ENCODE data around the gene DRD1.
"Not testable (repeated sequence)": the region's sequence is repeated elsewhere in the genome, so short reads cannot be mapped to it uniquely, and the experiment has no call there.

DRD1 gene

DNA sequence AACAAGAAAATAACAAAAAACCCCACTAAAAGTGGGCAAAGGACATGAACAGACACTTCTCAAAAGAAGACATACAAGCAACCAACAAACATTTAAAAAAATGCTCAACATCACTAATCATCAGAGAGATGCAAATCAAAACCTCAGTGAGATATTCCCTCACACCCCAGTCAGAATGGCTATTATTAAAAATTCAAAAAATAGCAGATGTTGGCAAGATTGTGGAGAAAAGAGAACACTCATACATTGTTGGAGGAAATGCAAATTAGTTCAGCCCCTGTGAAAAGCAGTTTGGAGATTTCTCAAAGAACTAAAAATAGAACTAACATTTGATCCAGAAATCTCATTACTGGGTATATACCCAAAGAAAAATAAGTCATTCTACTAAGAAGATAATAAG is 19.4 kb downstream of the DRD1 start:
- not testable (repeated sequence) for DNase-seq (ENCODE audit: low read depth)

- DNase-seq (ENCODE audit: low read depth) = no peak
Measured at GRCh38 chr5:175422058-175422457, 21.9 kb downstream of the DRD1 start.

DNA sequence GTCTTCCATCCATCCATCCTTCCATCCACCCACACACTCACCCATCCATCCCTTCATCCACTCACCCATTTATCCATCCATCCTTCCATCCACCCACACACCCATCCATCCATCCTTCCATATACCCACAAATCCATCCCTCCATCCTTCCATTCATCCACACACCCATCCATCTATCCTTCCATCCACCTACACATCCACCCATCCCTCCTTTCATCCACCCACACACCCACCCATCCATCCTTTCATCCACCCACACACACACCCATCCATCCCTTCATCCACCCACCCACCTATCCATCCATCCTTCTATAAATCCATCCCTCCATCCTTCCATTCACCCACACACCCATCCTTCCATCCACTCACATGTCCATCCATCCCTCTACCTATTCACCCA is 23.6 kb downstream of the DRD1 start:
- DNase-seq (ENCODE audit: low read depth) = no peak

DNA sequence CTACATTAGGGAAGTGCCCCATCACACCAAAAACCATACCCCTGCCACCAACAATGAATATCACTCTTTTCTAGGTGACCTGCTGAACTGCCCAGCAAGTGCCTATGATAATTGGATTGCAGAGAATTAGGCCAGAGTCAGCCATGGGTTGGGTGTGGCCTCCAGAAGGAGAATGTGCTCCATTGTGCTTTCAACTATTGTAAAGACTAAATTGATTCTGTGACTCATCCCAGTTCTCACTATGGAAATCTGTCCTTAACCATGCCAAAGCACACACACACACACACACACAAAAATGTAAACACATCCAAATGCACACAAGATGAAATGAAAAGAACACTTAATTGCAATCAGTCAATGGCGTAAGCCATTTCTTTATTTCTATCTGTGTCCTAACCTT is 25.7 kb downstream of the DRD1 start:
- no peak for DNase-seq (ENCODE audit: low read depth)

GRCh38 chr5:175417384-175417783 is 26.6 kb downstream of the DRD1 start:
- no peak for DNase-seq (ENCODE audit: low read depth)

- no peak for DNase-seq (ENCODE audit: low read depth)
Measured at GRCh38 chr5:175415303-175415702, 28.7 kb downstream of the DRD1 start.

- DNase-seq (ENCODE audit: low read depth) = no peak
Measured at GRCh38 chr5:175410926-175411325, 33.1 kb downstream of the DRD1 start.

DNA sequence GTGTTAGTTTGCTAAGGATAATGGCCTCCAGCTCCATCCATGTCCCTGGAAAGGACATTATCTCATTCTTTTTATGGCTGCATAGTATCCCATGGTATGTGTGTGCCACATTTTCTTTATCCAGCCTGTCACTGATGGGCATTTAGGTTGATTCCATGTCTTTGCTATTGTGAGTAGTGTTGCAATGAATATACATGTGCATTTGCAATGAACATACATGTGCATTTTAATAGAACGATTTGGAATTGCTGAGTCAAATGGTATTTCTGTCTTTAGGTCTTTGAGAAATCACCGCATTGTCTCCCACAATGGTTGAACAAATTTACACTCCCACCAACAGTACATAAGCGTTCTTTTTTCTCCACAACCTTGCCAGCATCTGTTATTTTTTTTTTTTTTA is 37.7 kb downstream of the DRD1 start:
- no peak for DNase-seq (ENCODE audit: low read depth)

DNA sequence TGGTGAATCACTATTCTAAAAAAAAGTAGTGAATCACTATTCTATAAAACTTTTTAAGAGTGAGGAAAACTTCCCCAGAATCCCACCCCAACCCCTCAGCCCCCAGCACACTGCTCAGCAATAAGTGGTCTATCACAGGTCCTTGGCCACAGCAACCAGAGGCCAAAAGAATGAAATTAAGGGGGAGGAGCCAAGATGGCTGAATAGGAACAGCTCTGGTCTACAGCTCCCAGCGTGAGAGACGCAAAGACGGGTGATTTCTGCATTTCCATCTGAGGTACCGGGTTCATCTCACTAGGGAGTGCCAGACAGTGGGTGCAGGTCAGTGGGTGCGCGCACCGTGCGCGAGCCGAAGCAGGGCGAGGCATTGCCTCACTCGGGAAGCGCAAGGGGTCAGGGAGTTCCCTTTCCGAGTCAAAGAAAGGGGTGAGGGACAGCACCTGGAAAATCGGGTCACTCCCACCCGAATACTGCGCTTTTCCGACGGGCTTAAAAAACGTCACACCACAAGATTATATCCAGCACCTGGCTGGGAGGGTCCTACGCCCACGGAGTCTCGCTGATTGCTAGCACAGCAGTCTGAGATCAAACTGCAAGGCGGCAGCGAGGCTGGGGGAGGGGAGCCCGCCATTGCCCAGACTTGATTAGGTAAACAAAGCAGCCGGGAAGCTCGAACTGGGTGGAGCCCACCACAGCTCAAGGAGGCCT is 46.2 kb downstream of the DRD1 start:
- not testable (repeated sequence) for DNase-seq (ENCODE audit: low read depth)

GRCh38 chr5:175395430-175395829 is 48.6 kb downstream of the DRD1 start:
- not testable (repeated sequence) for DNase-seq (ENCODE audit: low read depth)

- DNase-seq (ENCODE audit: low read depth) = no peak
Measured at GRCh38 chr5:175394601-175395000, 49.4 kb downstream of the DRD1 start.

DNA sequence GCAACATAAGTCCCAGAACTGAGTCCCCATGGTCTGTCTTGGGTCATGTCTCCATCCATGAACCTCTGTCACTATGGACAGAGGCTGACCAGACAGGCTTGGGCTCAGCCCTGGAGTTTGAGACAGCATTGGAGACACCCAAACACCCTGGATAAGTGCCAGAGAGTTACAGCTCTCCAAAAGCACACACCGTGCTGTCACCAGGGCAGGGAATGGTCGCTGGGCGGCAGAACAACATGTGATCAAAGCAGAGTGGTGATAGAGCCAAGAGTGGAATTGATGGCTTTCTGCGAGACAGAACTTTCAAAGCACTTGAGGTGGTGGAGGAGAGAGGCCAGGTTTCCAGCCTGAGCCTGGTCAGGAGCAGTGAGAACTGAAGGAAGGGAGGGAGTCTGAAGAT is 50.1 kb downstream of the DRD1 start:
- no peak for DNase-seq (ENCODE audit: low read depth)

DNA sequence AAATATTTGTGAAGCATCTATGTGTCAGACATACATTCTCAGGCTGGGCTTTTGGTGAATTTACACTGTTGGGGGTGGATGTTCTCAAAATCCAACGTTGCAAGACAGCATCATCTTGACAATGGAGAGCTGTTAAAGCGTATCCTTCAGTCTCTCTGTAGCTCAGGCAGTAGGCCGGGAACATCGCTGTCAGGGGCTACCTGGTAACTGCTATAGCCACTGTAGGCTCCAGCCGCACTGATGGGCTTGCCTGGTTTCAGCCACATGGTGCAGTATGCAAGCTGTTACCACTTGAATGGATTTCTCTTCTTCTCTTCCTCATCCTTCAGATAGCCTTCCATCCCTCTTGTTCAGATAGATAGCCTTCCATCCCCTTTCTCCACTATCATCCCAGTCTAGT is 51.7 kb downstream of the DRD1 start:
- no peak for DNase-seq (ENCODE audit: low read depth)

DNA sequence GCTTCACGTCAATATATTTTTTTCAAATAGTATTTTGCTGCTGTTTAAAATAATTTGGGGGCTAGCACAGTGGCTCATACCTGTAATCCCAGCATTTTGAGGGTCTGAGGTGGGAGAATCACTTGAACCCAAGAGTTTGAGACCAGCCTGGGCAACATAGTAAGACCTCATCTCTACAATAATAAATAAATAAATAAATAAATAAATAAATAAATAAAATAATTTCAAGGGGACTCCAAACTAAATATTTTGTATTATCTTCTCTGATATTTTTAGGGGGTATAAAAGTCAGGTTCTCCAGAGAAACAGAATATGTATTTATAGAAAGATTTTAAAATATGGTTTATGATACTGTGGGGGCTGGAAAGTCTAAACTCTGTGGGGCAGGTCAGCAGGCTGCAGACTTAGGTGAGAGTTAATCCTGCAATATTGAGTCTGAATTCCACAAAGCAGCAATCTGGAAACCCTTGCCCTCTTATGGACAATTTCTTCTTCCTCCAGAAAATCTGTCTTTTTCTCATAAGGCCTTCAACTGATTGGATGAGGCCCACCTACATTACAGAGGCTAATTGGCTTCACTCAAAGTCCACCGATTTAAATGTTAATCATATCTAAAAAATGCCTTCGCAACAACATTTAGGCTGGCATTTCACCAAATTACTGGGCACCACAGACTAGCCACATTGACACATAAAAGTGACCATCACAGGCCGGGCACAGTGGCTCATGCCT is 53.5 kb downstream of the DRD1 start:
- DNase-seq (ENCODE audit: low read depth) = no peak

Data from CMK (cell line).